ENCODE data around the gene FHIT.

Gene FHIT

DNA sequence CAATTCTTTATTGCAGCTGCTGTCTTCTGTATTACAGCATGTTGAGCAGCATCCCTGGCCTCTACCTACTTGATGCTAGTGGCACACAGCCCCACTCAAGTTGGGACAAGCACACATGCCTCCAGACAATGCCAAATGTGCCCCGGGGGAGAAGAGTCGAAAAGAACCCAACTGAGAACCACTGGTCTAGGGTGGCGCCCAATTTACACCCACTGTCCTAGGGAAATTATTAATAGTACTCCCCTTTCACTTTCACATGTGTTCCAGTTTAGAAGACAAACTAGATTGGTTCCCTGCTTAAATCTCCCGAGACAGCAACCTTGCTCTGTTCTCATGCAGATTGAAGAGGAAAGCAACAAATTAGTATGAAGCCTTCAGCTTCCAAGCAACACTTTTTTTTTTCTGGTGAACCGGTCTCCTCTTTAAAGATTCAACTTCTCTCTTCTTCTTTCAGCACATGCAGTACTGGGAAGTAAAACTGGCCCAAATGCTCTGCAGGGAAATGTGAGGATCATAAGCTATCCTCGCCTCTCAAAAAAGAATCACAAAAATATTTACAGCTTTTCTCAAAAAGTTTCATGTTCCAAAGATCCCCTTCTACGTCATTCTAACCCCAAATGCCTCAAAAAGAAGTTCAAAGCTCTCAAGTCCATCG, 1377.5 kb downstream of the FHIT start:
- no peak for FAIRE-seq
- DNase-seq (ENCODE audit: insufficient read length, low spot score): no peak
- no peak for TF ChIP-seq CTCF (IDR thresholded peaks at IDR 0.05; ENCODE audit: insufficient read depth, missing control alignments)

DNA sequence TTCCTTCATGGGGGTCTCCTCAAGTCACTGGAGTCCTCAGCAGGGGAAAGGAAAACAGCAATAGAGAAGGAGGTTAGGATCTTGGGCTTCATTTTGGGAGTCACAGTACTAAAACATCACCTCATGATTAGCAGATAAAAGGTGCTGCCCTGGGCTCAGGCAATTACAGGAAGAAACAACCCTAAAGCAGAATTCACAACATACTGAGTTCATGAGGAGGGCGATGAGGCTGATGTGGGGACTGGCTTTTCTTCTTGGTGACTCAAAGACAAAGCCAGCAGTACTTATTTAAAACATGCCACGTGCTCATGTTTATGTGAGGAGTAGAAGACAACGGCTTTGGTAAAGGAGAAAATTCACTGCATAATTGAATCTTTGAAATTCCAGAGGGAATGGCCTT, 1379.1 kb downstream of the FHIT start:
- DNase-seq (ENCODE audit: insufficient read length, low spot score): no peak
- TF ChIP-seq CTCF (IDR thresholded peaks at IDR 0.05; ENCODE audit: insufficient read depth, missing control alignments): no peak
- no peak for FAIRE-seq

- DNase-seq (ENCODE audit: insufficient read length, low spot score): no peak
- FAIRE-seq: no peak
- TF ChIP-seq CTCF (IDR thresholded peaks at IDR 0.05; ENCODE audit: insufficient read depth, missing control alignments): no peak
Observed at GRCh38 chr3:59867185-59868002, 1383.9 kb downstream of the FHIT start.

GRCh38 chr3:59866076-59866475, 1385.2 kb downstream of the FHIT start:
- FAIRE-seq: no peak
- DNase-seq (ENCODE audit: insufficient read length, low spot score): no peak
- no peak for TF ChIP-seq CTCF (IDR thresholded peaks at IDR 0.05; ENCODE audit: insufficient read depth, missing control alignments)

DNA sequence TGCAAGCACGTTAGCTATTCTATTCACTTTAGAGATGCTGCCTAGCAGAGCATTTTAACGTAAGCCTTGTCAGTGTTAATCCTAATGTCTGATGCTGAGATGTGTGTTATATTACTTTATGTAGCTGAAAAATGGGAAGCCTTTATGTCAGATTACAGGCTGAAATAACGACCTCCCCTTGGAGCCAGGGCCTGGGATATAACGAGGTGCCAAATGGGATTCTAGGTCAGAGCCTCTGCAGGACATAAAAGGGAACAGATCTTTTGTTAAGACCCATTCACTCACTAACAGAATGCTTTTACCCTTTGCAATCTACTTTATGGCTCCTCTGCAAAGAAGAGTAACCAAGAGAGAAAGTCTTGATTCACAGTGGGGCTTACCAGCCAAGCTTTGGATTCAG, 1385.9 kb downstream of the FHIT start:
- FAIRE-seq (no peak), DNase-seq (ENCODE audit: insufficient read length, low spot score) (no peak)
- no peak for TF ChIP-seq CTCF (IDR thresholded peaks at IDR 0.05; ENCODE audit: insufficient read depth, missing control alignments)

- no peak for TF ChIP-seq CTCF (IDR thresholded peaks at IDR 0.05; ENCODE audit: insufficient read depth, missing control alignments)
- FAIRE-seq (no peak), DNase-seq (ENCODE audit: insufficient read length, low spot score) (no peak)
Observed at GRCh38 chr3:59862686-59863085, 1388.6 kb downstream of the FHIT start.

Measured in D721Med (cell line).